ENCODE results near the gene APOBR.
"Not testable (repeated sequence)": the region's sequence is repeated elsewhere in the genome, so short reads cannot be mapped to it uniquely, and the experiment has no call there.

APOBR gene

DNA sequence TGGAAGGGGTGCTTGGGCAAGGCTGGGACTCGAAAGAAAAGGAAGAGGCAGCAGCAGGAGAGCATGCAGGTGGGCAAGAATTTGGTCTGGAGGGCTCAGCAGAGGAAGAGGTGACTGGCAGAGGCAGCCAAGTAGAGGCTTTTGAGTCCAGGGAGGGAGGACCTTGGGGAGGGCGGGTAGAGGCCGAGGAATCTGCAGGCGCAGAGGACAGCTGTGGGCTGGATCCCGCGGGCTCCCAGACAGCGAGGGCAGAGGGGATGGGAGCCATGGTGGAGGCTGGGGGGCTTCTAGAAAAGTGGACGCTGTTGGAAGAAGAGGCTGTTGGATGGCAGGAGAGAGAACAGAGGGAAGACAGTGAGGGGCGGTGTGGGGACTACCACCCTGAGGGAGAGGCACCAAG, 2.9 kb downstream of the APOBR start:
- DNase-seq (ENCODE audit: low read depth), result no peak
- no peak overlapping the region for H3K4me3 ChIP-seq (ENCODE audit: low read depth, low read length)

- no peak overlapping the region for H3K4me3 ChIP-seq (ENCODE audit: low read depth, low read length)
Measured at GRCh38 chr16:28497861-28498599, 3.6 kb downstream of the APOBR start.

GRCh38 chr16:28498666-28499381, 4.4 kb downstream of the APOBR start:
- no peak for DNase-seq (ENCODE audit: low read depth)
- no peak overlapping the region for H3K4me3 ChIP-seq (ENCODE audit: low read depth, low read length)

More at GRCh38 chr16:28497861-28498599, 3.6 kb downstream of the APOBR start:
- no peak for DNase-seq (ENCODE audit: low read depth)

GRCh38 chr16:28499854-28500253, 5.4 kb downstream of the APOBR start:
- DNase-seq (ENCODE audit: low read depth), result no peak
- no peak overlapping the region for H3K4me3 ChIP-seq (ENCODE audit: low read depth, low read length)

DNA sequence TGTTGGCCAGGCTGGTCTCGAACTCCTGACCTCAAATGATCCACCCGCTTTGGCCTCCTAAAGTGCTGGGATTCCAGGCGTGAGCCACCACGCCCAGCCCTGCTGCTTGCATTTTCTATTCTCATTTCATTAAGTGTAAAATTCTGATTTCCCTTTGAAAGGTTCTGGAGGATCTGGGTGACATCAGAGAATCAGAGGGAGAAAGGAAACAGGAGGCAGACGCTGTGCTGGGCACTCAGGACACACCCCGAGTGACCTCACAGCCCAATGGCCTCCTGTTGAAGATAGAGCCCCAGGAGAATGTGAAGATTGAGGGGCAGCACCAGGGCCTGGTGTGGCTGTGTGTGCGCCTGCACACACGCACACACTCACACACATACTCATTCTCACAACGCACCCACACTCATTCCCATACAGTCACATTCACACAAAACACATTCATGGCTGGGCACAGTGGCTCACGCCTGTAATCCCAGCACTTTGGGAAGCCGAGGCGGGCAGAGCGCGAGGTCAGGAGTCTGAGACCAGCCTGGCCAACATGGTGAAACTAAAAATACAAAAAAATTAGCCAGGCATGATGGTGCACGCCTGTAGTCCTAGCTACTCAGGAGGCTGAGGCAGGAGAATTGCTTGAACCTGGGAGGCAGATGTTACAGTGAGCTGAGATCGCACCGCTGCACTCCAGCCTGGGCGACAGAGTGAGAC, 6.2 kb downstream of the APOBR start:
- H3K4me3 ChIP-seq (ENCODE audit: low read depth, low read length); DNase-seq (ENCODE audit: low read depth): not testable (repeated sequence)

DNA sequence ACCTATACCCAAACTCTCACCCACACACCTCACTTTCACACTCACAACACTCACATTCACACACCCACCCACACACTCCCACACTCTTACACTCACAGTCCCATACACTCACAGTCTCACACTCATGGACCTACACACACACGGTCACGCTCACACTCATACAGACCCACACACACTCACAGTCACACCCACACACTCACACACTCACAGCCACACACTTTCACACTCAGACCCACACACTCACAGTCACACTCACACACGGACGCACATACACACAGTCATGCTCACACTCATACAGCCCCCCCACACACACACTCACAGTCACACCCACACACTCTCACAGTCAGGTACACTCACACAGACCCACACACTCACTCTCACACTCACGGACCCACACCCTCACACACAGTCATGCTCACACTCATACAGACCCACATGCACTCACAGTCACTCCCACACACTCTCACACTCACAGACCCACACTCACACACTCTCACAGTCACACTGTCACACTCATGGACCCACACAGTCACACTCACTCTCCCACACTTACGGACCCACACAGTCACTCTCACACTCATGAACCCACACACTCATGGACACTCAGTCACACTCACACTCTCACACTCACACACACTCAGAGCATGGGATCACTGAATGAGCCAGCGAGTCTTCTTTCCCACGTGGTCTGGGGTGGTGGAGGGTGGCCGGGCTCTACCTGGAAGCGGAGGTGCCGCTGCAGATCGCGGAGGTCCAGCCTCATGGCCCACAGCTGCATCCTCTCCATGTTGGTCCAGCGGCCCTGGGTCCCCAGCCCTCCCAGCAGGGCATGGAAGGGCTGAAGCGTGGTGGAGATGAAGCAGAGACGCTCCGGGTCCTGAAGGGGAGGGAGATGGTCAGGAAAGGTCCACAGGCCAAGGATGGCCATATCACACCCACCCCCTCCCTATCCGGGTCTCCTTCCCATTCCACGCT, 7.1 kb downstream of the APOBR start:
- H3K4me3 ChIP-seq (ENCODE audit: low read depth, low read length), result no peak overlapping the region
- DNase-seq (ENCODE audit: low read depth), result no peak

DNA sequence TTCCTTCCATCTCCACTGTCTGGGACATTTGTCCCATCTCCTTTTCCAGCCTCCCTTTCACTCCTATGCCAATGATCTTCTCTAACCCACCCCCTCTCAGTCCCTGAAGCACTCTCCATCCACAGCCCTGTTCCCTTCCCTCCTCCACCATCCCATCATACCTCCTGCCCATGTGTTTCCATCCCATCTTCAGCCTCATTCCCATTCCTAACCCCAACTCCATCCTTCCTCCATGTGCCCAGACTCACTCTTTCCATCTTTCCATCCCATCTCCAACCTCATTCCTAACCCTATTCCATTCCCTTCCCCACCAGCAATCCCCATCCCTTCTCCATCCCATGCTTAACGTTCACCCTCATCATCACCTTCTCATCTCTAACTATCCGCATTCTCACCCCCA, 7.8 kb downstream of the APOBR start:
- no peak overlapping the region for H3K4me3 ChIP-seq (ENCODE audit: low read depth, low read length)
- DNase-seq (ENCODE audit: low read depth), result no peak

DNA sequence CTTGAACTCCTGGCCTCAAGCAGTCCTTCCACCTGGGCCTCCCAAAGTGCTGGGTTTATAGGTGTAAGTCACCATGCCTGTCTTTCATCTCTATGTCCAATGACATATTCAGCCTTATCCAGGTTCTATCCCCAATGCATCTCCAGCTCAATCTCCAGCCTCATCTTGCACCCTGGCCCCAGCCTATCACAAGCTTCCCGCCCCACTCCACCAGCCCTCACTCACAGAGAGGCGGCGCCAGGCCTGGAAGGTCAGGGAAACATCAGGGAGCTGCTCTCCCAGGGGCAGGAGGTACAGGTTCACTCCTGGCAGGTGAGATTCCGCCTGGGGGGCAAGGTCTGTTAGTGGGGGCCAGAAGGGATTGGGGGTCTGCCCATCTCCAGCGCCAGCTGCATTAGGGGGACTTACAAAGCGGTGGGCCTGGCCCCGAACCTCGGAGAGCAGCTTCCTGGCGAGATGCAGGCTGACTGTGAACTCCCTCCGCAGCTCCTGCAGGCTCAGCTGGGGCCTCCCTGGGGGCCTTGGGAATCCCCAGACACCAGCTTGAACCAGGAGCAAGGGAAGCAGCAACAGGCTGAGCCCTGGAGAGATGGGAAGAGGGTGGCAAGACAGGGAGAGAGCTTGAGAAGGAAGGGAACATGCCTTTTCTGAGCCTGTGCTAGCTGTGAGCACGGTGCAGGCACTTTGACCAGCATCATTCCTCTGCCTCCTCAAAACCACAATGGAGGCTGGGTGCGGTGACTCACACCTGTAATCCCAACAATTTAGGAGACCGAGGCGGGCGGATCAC, 9.2 kb downstream of the APOBR start:
- no peak overlapping the region for H3K4me3 ChIP-seq (ENCODE audit: low read depth, low read length)
- DNase-seq (ENCODE audit: low read depth), result no peak

GRCh38 chr16:28504707-28505404, 10.4 kb downstream of the APOBR start:
- DNase-seq (ENCODE audit: low read depth), result no peak
- H3K4me3 ChIP-seq (ENCODE audit: low read depth, low read length), result no peak overlapping the region

DNA sequence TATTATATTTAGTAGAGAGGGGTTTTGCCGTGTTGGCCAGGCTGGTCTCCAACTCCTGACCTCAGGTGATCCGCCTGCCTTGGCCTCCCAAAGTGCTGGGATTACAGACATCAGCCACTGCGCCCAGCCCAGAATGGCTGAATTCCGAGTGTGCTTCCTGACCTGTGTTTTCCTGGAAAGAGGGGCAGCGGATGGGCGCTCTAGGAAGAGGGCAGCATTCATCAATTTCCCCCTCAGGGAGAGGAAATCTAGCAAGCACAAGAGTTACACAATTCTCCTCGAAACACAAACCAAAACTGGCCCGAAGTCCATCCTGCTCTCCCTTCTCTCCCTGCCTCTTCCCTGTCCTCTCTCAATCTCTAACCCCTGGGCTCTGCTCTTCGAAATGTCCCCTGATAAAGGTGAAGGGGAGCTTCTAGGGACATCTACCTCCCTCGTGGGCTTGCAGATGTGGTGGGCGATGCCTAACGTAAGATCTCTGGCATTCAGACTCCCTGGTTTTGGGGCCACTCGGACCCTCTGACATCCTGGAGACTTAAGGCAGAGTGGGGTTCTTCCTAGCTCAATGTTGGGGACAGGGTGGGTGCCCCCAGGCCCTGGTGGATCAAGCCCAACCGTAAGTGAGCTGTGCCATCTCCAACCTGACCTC, 11.2 kb downstream of the APOBR start:
- H3K4me3 ChIP-seq (ENCODE audit: low read depth, low read length), result no peak overlapping the region
- DNase-seq (ENCODE audit: low read depth), result no peak

DNA sequence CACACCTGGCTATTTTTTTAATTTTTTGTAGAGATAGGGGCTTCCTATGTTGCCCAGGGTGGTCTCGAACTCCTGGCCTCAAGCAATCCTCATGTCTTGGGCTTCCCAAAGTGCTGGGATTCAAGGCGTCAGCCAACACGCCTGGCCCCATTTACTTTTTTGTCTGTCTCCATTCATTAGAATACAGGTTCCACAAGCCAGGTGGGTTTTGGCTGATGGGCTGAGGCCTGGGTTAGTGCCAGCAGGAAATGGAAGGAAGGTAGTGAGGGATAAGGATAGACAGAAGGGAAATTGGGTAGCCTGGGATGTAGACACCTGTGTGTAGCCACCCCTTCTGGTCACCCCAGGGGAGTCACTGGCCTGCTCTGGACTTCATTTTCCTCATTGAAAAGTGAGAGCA, 16.6 kb downstream of the APOBR start:
- H3K4me3 ChIP-seq (ENCODE audit: low read depth, low read length), result no peak overlapping the region
- DNase-seq (ENCODE audit: low read depth), result no peak

DNA sequence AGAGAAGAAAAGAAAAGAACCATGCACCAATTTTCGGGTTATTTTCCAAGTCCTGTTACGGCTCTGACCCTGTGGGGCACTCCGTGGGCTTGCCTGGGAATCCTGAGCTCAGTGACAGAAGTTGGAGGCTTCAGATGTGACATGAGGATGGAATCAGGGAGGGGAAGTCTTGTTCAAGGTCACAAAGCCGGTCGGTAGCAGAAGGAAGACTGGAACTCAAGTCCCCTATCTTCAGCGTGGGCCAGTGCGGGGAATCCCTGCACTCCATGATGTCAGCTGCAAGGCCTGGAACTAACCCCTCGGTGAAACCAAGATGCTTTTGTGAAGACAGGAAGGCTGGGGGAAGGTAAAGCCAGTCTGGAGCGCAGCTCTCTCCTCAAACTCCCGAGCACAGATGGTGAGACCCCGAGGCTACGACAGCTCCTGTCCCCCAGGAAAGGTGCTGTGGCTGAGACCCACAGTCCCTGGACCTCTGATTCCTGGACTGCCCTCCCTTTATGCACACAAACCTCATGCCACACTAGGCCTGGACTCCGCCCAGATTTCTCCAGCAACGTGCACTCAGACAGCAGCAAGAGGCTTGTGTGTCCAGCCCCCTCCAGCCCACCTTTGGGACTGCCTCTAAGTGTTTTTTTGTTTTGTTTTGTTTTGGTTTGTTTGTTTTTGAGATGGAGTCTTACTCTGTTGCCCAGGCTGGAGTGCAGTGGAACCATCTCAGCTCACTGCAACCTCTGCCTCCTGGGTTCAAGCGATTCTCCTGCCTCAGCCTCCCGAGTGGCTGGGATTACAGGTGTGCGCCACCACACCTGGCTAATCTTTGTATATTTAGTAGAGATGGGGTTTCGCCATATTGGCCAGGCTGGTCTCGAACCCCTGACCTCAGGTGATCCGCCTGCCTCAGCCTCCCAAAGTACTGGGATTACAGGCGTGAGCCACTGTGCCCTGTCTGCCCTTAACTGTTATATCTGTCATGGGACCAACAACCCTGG, 17.7 kb downstream of the APOBR start:
- no peak overlapping the region for H3K4me3 ChIP-seq (ENCODE audit: low read depth, low read length)
- no peak for DNase-seq (ENCODE audit: low read depth)

- H3K4me3 ChIP-seq (ENCODE audit: low read depth, low read length), result no peak overlapping the region
- no peak for DNase-seq (ENCODE audit: low read depth)
Measured at GRCh38 chr16:28513484-28514181, 19.2 kb downstream of the APOBR start.

DNA sequence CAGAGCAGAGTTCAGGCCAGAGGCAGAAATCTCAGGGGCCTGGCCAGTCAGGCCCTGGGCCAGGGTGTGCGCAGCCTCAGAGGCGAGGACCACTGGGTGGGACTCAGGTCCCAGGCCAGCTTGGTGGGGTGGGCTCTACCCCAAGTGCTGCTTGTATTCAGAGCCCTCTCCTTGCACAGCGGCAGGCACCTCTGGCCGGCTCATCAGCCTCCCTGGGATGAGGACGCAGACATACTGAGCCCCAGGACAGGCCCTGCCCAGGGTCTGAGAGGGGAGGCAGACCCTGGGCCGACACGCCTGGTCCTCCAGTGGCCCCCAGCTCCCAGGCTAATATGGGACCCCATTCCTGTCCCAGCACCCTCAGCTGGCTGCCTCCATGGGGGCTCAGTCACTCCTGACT, 19.8 kb downstream of the APOBR start:
- no peak for DNase-seq (ENCODE audit: low read depth)
- H3K4me3 ChIP-seq (ENCODE audit: low read depth, low read length), result no peak overlapping the region

DNA sequence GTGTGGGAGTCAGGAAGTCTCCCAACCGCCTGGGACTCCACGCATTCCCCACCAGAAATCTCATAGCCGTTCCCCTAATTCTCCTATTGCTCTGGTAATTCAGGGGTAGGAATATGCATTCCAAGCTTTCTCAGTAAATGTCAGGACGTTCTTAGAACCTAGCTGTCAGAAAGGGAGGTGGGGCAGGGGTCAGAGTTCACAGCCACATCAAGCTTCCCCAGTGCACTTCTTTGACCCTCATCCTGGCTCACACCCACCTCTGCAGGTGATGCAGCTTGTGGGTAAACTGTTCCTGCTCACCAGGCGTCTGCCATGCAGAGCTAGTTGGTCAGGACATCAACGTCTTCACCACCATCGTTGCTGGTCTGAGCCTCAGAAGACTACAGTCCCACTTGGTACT, 26.2 kb downstream of the APOBR start:
- no peak overlapping the region for H3K4me3 ChIP-seq (ENCODE audit: low read depth, low read length)
- no peak for DNase-seq (ENCODE audit: low read depth)

DNA sequence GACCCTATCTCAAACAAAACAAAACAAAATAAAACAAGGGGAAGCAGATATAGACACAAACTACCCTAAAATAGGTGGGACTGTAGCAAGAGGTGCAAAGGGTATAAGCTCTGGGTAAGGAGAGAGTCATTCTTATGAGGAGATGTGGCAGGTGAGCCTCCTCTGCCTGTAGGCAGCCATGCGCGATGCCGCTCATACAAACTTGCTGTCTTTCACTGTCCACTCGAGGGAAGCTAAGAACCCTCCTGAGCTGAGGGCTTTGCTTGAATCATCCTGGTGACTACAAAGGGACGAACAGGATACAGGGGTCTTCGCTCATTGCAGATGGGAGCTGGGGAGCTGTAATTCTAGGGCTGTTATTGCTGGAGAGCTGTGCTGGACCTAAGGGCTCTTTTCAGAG, 27.0 kb downstream of the APOBR start:
- no peak for DNase-seq (ENCODE audit: low read depth)
- H3K4me3 ChIP-seq (ENCODE audit: low read depth, low read length), result no peak overlapping the region

All from skeletal muscle cell (primary cell).